GM10248 (cell line): ENCODE results near the gene CRYBA2.

Experiments used
- CTCF ChIA-PET: fragments of 300-600 bp; sonication (Branson Sonifier 250); formaldehyde crosslinking; extraction: SDS; loops from one replicate; lab custom pipeline; 2021; ENCODE audit warnings: antibody characterized with exemption; lab: Yijun Ruan, JAX
- POLR2A ChIA-PET: fragments of 350-650 bp; sonication (Branson Sonifier 250); formaldehyde crosslinking; extraction: SDS; loops from one replicate; lab custom pipeline; 2020; ENCODE audit warnings: antibody characterized with exemption; lab: Yijun Ruan, JAX
- DNase-seq: peaks from one replicate; pipeline ENCODE4 v3.0.0; 2012; ENCODE audit errors: extremely low spot score
- TF ChIP-seq, protein P1 (sequence below): IDR thresholded peaks from 2 replicates; pipeline ENCODE4 v1.5.1; 2012; ENCODE audit warnings: mild to moderate bottlenecking, low read depth; ENCODE audit errors: extremely low read depth, missing control alignments, control extremely low read depth

Gene CRYBA2, protein sequence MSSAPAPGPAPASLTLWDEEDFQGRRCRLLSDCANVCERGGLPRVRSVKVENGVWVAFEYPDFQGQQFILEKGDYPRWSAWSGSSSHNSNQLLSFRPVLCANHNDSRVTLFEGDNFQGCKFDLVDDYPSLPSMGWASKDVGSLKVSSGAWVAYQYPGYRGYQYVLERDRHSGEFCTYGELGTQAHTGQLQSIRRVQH

DNA sequence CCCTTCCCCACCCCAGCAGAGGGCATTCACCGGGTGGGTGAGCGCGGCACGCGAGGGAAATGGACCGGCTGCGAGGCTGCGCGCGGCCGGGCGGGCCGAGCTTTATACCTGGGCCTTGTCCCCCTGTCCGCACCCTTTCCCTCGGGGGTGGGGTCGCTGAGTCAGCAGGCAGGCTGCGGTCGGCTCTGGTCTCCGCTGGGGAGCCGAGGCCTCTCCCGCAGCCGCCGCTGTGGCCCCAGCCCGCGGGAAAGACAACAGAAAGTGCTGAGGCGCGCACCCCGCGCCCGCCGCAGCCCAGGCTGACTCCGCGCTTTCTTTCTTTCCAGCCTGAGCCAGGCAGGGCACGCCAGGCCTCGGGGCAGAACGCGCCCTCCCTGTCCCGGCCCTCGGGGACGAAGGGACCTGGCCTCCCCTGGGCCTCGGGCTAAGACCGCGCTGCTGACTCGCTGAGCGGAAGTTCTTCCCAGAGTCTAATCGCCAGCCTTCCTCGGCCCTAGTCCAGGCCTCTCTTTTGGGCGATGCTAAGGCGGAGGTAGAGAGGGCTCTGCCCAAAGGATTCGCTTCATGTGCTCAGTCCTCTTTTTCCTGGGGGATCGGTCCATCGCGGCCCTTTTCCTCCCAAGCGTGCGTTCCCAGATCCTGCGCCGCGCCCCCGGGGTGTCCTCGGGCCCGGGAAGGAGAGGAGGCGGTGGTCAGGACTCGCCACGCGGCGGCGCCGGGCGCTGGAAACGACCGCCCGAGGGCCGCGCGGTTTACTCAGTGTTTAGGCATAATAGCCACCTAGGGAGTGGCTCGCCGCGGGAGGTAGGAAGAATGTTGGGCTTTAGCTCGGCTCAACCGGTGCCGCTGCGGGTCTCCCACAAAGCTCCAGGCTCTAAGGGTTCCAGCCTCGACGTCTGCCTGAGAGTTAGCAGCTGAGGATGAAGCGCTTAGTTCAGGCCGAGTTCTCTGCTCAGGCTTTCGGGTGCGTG, at the start of gene CRYBA2:
Gene CRYBA2 (minus strand): TSS at position 78 of the 971 bp plus-strand sequence. CDS start 246 bp downstream, outside the sequence.
- POLR2A ChIA-PET = no interaction called here
- CTCF ChIA-PET = interaction anchor here (0.9 to 5.2 kb wide), 11 partner anchors 12 to 161 kb away, joined by 3 to 60 read pairs (median 4); no protein-coding TSS in a partner anchor
- TF ChIP-seq, protein P1, sequence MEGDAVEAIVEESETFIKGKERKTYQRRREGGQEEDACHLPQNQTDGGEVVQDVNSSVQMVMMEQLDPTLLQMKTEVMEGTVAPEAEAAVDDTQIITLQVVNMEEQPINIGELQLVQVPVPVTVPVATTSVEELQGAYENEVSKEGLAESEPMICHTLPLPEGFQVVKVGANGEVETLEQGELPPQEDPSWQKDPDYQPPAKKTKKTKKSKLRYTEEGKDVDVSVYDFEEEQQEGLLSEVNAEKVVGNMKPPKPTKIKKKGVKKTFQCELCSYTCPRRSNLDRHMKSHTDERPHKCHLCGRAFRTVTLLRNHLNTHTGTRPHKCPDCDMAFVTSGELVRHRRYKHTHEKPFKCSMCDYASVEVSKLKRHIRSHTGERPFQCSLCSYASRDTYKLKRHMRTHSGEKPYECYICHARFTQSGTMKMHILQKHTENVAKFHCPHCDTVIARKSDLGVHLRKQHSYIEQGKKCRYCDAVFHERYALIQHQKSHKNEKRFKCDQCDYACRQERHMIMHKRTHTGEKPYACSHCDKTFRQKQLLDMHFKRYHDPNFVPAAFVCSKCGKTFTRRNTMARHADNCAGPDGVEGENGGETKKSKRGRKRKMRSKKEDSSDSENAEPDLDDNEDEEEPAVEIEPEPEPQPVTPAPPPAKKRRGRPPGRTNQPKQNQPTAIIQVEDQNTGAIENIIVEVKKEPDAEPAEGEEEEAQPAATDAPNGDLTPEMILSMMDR = no peak
- no peak for DNase-seq

GRCh38 chr2:219042750-219043149, 49.5 kb upstream of the CRYBA2 start:
- TF ChIP-seq, protein P1 = no peak
- ChIA-PET POLR2A (no interaction called here), CTCF (interaction anchor here (0.9 to 3.9 kb wide), 8 partner anchors 13 to 191 kb away, joined by 3 to 17 read pairs (median 5); no protein-coding TSS in a partner anchor)
- no peak for DNase-seq

GRCh38 chr2:219042157-219042556, 48.9 kb upstream of the CRYBA2 start:
- TF ChIP-seq, protein P1 = no peak
- ChIA-PET POLR2A (no interaction called here), CTCF (interaction anchor here (0.8 to 3.9 kb wide), 8 partner anchors 12 to 118 kb away, joined by 3 to 17 read pairs (median 6); no protein-coding TSS in a partner anchor)
- no peak for DNase-seq

GRCh38 chr2:219041252-219041651, 48.0 kb upstream of the CRYBA2 start, which contains the start of gene CFAP65:
Gene CFAP65 (minus strand): TSS chr2:219041516. CDS start chr2:219039048, 2,468 bp downstream.
- no peak for DNase-seq
- POLR2A ChIA-PET = no interaction called here
- CTCF ChIA-PET = interaction anchor here (0.8 to 3.9 kb wide), 11 partner anchors 11 to 130 kb away, joined by 3 to 17 read pairs (median 7); no protein-coding TSS in a partner anchor
- TF ChIP-seq, protein P1 = no peak

DNA sequence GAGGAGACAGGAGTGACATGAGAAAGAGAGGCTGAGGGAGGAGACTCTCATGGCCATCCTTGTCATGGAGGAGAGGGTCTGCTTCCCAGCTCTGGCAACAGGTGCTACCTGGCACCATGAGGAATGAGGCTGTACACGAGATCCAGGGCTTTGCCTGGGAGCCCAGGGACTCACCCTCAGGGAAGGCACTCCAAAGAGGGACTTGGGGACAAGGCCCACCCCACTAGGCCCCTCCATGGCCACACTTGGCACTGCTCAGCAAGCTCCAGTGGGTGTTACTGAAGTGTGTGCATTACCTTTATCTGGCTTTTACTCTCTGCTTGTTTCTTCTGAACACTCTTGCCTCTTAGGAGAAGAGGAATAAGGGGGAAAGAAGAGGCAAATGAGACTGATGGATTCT, 45.4 kb upstream of the CRYBA2 start:
- no peak for DNase-seq
- ChIA-PET CTCF (interaction anchor here (0.9 to 1.4 kb wide), 3 partner anchors 9 to 20 kb away, joined by 3 to 5 read pairs (median 5); no protein-coding TSS in a partner anchor), POLR2A (no interaction called here)
- TF ChIP-seq, protein P1 = no peak

GRCh38 chr2:219037783-219038499, 44.7 kb upstream of the CRYBA2 start:
- POLR2A ChIA-PET = no interaction called here
- DNase-seq = no peak
- TF ChIP-seq, protein P1 = no peak
- CTCF ChIA-PET = interaction anchor here (0.9 to 2.1 kb wide), 4 partner anchors 8 to 43 kb away, joined by 3 to 7 read pairs (median 5); no protein-coding TSS in a partner anchor
